Activated CD4-positive, CD25-positive, alpha-beta regulatory T cell treated with anti-CD3 and anti-CD28 coated beads, Interleukin-2, amount 50 U/mL, for 24 hours (primary cell): Measurements from ENCODE around the gene PVRIG.
"Not testable (repeated sequence)": the region's sequence is repeated elsewhere in the genome, so short reads cannot be mapped to it uniquely, and the experiment has no call there.

Experiments used
- ATAC-seq, 2 donors: fragments of 150-1000 bp; cut with Tn5 transposase; one replicate each; pipeline ENCODE4 v1.10.0; 2021; ENCODE audit warnings: mild to moderate bottlenecking in 1 of 2, moderate library complexity in 1 of 2

The PVRIG gene

DNA sequence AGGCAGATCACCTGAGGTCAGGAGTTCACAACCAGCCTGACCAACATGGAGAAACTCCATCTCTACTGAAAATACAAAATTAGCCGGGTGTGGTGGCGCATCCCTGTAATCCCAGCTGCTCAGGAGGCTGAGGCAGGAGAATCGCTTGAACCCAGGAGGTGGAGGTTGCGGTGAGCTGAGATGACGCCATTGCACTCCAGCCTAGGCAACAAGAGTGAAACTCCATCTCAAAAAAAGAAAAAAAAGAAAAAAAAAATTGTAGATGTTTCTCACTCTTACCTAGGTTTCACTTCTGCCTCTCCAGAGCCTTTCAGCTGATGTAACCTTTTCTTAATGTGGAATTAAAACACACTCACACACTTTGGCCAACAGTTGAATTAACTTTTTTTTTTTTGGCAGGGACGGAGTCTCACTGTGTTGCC is 23.8 kb upstream of the PVRIG start:
- not testable (repeated sequence) for ATAC-seq

DNA sequence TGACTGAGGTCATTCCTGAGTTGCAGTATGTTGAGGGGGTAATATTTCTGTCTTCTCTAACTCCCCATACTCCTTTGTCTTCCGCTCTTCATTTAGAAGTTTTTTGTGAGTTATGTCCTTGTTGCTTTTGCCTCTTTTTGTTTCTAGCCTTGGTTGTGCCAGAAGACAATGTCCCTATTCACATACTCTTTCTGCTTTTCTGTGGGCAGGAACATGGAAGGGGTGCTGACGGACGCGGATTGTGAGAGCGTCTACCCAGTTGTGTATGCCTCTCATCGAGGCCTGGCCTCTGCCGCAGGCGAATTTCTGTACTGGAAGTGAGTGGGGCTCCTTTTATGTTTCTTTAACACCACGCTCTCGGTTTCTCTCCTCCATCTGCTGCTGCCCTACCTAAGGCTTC is 21.5 kb upstream of the PVRIG start:
- no peak for ATAC-seq

DNA sequence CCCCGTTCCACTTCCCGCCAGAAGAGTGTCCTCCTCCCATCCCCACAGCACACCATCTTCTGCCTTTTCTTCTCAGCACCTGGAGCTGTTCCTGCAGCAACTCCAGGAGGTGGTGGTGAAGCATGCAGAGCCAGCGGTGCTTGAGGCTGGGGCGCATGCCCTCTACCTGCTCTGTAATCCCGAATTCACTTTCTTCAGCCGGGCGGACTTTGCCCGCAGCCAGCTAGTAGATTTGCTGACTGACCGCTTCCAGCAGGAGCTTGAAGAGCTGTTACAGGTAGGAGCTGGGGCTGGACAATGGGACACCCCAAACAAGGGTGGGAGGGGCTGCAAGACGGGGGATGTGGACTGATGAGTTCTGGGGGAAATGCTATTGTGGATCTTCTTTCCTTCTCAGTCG is 19.1 kb upstream of the PVRIG start:
- ATAC-seq: no peak

DNA sequence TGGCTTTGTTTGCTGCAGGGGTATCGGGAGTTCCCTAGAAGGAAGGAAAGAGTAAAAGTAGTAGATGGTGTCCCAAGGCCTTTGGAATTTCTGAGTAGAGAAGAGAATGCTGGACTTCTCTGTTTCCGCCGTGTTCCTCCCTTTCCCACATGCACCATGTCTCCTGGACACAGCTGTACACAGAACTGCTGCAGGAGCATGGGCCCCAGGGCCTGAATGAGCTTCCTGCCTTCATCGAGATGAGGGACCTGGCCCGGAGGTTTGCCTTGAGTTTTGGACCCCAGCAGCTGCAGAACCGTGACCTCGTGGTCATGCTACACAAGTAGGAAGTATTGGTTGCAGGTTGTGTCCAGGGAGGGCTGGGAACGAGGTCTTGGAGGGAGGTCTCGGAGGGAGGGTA is 15.3 kb upstream of the PVRIG start:
- no peak for ATAC-seq

DNA sequence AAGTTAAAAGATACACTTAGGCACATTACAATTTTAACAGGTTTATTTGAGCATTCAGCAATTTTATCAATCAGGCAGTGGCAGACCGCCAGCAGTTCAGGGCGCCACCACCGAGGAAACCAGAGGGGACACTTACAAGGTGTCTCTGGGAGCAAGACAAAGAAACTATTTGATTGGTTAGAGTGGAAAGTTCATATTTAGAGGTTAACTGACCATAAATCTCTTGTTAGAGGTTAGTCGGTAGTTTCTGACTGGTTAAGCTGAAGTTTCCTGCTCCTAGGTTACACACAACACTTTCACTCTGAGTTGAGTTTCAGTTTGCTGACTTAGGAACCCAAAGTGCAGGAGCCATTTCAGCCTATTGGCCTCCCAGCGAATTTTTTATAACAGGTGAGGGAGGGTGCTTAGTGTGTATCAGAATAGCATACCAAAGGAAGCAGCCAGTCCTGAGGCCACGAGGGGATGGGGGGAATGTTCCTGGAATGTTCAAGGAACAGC is 10.8 kb upstream of the PVRIG start:
- ATAC-seq: peak; percentile 92

DNA sequence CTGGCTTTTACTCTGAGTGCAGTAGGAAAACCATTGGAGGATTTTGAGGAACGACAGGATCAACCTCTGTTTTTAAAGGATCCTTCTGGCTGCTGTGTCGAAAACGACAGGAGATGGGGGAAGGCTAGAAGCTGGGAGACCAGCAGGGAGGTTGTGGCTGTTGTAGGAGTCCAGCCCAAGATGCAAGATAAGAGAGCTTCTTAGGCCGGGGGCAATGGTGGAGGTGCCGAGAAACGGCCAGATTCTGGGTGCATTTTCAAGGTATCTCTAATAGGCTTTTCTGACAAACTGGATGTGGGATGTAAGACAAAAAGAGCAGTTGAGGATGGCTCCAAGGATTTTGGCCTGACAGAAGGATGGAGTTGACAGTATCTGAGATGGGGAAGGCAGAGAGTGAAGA is 10.3 kb upstream of the PVRIG start:
- ATAC-seq: no peak

DNA sequence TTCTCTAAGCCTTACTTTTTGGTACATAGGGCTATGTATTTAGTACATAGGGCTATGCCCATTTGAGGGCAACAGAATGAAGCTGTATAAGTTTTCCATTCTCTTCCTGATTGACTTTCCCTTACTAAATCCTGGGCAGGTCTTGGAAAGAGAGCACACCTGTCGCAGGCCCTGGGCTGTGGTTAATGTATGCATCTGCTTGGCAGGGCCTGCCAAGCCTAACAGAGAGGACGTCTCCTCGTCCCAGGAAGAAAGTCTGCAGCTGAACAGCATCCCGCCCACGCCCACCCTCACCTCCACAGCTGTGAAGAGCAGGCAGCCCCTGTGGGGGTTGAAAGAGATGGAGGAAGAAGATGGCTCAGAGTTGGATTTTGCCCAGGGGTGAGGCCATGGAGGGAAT is 8.9 kb upstream of the PVRIG start:
- no peak for ATAC-seq

DNA sequence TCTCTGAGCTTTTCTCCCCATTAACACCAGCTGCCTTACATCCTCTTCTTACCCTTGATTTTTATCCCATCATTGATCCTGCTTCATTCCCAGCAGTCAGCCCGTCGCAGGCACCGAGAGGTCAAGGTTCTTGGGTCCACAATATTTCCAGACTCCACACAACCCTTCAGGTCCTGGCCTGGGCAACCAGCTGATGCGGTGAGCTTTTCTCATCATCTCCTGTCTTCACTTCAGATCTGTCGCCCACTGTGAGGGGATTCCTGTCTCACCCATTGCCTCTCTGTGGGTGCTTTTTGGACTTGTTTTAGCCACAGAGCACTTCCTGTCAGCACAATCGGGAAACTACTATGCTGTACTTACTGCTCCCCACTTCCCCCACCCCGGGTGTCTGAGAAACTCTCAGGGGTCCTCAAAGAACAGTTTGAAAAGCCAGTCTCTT is 8.4 kb upstream of the PVRIG start:
- ATAC-seq: peak in 1 of 2 donors; percentile 51

DNA sequence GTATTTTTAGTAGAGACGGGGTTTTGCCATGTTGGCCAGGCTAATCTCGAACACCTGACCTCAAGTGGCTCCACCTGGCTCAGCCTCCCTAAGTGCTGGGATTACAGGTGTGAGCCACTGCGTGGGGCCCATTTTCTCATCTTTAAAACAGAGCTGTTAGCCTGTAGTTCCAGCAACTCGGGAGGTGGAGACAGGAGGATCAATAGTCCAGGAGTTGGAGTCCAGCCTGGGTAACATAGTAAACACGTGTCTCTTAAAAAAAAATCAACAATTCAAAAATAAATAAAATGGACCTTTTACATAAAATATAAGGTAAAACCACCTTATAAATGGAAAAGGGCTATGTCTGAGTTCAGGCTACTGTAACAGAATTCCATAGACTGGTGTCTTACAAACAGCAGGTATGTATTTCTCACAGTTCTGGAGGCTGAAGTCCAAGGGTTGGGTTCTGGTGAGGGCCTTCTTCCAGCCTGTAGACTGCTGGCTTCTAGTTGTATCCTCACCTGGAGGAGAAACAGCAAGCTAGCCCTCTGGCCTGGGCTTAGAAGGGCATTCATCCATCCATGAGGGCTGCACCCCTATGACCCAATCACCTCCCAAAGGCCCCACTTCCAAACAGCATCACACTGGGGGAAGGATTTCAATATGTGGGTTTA is 7.0 kb upstream of the PVRIG start:
- no peak for ATAC-seq

DNA sequence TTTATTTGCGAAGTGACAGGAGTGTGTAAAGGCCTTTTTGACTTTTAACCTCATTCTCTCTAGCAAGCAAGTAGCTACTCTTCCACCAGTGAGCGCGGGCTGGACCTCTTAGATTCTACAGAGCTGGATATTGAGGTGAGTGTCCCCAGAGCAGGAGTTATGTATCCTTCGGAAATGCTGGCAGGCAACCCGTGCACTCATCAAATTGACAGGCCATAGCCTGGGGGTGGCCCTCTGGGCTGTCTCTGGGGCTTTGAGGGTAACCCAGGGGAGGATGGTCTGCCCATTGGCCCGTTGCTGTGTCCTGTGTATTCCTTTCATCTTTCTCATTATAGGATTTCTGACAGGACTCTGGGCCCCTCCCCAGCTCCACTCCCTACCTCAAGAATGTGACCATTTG is 6.1 kb upstream of the PVRIG start:
- ATAC-seq: no peak

DNA sequence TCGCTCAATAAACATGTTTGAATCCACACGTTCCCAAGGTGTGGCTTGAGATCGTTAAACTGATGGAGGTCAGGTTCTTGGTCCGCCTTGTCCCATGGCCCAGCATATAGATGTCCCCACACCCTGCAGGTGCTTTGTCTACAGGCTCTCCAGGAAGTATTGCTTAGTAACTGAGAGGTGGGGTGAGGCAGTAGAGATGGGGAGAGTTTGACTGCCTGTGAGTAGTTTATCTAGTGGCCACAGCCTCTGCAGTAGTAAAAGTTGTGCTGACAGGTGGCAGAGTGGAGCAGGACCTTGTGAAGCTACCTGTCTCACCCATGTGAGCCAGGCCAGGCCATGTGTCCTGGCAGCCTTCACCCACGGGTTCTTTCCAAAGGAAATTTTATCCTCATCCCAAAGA is 5.4 kb upstream of the PVRIG start:
- not testable (repeated sequence) for ATAC-seq

DNA sequence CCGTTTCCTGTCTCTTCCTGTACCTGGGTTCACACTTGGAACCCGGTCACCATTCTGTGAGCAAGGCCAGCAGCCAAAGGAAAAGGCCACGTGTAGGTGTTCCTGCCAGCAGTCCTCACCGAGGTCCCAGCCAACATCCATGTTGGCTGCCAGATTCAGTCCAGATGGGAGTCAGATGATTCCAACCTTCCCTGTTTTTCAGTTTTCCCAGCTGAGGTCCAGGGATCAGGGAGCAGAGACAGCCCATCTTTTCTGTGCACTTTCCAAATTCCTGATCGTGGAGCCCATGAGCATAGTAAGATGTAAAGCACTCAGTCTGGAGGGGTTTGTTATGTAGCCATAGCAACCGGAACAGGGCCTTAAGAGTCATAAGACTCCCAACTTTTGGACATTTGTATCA is 3.9 kb upstream of the PVRIG start:
- no peak for ATAC-seq

DNA sequence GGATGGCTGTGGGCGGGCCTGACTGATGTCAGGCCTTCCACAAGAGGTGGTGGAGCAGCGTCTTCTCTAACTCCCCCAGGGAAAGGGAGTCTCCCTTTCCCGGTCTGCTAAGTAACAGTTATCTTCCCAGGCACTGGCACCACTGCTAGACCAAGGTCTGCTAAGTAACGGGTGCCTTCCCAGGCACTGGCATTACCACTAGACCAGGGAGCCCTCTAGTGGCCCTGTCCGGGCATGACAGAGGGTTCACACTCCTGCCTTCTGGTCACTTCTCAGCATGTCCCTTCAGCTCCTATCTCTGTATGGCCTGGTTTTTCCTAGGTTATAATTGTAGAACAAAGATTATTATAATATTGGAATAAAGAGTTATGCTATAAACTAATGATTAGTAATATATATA is 1.8 kb upstream of the PVRIG start:
- peak in 1 of 2 donors; percentile 0 for ATAC-seq

DNA sequence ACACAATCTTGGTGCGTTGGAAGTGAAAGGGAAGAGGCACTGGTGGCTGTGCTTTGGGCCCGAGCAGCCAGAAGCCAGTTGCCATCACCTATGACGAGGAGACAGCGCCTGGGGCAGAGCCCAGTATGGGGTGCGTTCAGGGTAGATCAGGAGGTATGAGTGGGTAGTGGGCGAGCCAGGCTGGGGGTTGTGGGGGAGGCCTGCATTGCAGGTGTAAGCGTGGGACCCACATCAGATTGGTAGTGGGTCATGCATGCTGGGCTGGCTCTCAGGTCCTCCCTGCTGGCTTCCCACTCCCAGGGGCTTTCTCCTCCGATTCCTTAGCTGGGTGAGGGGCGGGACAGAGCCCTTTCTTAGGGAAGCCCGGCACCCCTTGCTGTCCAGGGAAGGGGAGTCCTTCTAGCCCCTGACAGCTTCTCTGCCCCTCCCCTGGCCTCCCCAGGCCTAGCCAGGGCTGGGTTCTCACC is 445 bp upstream of the PVRIG start:
- ATAC-seq: no peak

DNA sequence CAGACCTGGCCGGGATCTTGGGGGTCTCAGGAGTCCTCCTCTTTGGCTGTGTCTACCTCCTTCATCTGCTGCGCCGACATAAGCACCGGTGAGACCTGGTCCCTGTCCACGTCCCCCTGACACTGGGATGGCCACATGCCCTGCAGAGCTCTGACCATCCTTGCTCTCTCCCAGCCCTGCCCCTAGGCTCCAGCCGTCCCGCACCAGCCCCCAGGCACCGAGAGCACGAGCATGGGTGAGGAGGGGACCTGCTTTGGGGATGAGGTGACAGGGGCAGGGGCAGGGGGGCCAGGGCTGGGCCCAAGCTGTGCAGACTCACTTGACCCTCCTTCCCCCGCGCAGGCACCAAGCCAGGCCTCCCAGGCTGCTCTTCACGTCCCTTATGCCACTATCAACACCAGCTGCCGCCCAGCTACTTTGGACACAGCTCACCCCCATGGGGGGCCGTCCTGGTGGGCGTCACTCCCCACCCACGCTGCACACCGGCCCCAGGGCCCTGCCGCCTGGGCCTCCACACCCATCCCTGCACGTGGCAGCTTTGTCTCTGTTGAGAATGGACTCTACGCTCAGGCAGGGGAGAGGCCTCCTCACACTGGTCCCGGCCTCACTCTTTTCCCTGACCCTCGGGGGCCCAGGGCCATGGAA is 959 bp downstream of the PVRIG start:
- ATAC-seq: peak in 1 of 2 donors; percentile 1

DNA sequence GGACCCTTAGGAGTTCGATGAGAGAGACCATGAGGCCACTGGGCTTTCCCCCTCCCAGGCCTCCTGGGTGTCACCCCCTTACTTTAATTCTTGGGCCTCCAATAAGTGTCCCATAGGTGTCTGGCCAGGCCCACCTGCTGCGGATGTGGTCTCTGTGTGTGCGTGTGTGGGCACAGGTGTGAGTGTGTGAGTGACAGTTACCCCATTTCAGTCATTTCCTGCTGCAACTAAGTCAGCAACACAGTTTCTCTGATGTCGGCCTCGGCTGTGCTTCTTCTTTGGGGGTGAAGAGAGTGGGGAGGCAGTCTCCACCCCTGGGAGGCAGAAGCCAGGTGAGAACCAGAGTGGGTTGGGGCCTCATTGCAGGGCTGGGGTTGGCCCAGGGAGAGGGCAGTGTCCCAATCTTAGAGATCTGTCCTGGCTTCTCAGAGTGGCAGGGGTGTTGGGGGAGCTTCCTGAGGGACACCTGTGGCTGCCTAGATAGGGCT is 1.5 kb downstream of the PVRIG start:
- peak; percentile 73 to 76 for ATAC-seq

DNA sequence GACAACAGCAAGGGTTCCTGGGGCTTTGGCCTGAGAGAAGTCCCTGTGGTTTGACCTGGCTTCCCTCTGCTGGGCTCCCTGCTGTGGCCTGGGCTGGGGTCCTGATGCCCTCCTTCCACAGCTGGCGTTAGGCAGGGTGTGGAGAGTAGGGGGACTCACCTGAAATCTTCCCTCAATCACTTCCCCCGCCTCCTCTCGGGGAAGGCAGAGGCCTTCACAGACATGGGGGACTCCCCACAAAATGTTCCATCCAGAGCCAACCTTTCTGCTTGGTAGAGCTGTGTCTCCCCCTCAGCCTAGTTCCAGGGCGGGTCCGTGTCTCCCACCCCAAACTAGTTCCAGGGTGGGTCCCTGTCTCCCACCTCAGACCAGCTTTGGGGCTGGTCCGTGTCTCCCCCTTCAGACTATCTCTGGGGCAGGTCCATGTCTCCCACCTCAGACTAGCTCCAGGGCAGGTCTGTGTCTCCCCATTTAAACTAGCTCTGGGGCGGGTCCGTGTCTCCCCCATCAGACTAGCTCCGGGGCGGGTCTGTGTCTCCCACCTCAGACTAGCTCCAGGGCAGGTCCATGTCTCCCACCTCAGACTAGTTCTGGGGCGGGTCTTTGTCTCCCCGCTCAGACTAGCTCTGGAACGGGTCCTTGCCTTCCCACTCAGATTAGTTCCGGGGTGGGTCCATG is 2.2 kb downstream of the PVRIG start:
- ATAC-seq: no peak

DNA sequence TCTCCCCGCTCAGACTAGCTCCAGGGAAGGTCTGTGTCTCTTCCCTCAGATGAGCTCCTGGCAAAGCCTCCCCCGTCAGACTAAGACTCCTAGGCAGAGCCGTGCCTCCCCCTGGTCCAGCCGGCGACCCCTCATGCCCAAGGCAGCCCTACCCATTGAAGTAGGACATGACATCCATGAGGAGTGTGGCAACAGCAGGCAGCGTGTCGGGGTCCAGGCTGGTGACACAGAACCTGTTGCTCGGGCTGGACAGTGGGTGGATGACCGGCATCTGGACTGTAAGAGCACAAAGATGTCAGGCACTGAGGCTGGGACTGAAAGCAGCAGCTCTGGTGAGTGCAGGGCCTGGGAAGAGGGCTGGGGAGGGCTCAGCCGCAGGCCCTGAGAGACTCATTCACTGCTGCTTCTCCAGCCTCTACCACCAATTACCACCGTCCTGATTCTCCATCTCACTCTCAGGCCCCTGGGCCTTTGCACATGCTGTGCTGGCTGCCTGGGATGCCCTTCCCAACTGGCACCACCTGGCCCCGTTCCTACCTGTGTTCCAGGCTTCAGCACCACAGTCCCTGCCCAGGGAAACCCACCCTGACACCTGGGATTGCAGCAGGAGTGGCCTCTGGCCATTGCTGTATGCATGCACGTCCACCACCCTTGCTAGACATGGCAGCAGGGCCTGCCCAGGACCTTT is 2.8 kb downstream of the PVRIG start:
- no peak for ATAC-seq

DNA sequence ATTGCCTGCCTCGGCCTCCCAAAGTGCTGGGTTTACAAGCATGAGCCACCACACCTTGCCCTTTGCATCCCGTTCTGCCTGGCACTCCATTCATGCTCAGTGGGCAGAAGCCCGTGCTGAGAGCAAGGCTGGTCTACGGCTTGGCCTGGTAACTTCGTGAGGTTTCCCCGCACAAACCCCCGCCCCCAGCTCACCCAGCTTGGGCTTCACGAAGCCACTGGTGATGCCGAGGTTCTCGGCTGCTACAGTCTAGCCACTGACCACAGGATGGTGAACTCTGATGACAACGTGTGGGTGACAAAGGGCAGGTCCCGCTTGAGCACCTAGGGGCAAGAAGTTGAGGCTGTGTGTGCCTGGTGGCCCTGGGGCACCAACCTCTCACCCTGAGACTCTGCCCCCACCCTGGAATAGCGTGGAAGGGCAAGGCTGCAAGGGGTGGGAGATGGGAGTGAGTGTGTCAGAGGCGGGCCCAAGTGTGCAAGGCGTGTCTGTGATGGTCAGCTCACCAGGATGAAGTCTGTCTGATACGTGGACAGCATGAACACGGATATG is 3.7 kb downstream of the PVRIG start:
- ATAC-seq: not testable (repeated sequence)

DNA sequence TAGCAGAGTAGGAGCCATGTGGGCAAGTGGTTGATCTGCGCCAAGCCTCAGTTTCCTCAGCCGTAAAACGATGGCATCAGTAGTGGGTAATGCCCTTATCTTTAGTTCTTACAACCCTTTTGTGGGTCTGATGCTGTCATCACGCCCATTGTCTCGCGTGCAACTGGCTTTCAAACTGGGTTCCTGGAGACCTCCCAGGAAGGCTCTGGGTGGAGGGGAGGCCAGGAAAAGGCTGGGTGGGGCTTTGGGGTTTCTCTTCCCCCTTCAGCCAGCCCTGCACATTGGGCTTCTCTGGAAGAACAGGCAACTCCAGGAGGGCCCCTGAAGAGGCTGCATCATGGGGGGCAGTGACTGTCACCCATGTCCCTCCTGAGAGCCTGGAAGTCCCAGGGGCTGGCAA is 5.1 kb downstream of the PVRIG start:
- ATAC-seq: not testable (repeated sequence)

DNA sequence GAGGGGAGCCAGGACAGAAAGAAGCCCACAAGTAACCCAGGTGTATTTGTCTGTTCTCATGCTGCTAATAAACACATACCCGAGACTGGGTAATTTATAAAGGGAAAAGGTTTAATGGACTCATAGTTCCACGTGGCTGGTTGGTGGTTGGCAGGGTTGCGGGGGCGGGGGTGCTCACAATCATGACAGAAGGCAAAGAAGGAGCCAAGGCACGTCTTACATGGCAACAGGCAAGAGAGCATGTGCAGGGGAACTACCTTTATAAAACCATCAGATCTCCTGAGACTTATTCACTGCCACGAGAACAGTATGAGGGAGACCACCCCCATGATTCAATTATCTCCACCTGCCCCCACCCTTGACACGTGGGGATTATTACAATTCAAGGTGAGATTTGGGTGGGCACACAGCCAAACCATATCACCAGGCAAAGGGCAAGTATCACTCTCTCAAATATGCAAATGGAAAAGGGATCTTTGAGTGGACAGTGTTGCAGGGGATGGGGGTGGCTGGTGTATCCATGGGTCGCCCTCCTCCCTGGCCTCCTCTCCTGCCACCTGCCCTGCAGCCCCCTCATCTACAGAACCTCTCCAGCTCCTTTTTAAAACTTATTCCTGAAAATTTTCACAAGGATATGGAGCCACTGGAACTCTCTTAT is 15.0 kb downstream of the PVRIG start:
- peak in 1 of 2 donors; percentile 26 for ATAC-seq

DNA sequence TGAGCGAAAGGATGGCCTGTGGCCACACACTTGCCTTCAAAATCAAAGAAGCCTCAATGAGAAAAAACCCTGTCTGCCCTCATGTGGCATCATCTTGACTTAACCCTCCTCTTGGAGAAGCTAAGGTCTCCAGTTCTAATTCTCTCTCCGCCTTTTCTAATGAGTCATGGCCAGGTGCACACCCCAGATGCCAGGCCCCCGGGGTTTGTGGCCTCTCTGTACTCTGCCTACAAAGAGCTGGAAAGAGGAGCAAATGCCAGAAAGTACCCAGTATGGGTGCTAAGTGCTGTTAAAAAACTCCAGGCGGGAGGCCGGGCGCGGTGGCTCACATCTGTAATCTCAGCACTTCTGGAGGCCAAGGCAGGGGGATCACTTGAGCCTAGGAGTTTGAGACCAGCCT is 20.2 kb downstream of the PVRIG start:
- not testable (repeated sequence) for ATAC-seq
